Liver (tissue), 9 donors: ENCODE measurements around the gene ATG4C. TPM values are rescaled to one million over a fixed set of nuclear protein-coding genes. Genes with fewer than 3 reads are reported as not detected.

ENCODE experiments used
- DNase-seq: peaks from one replicate; pipeline ENCODE4 v3.0.0-alpha.2; 2017; ENCODE audit warnings: low spot score
- H3K27ac ChIP-seq, 2 donors: one replicate each; pipeline ENCODE4 v1.7.0; 2013; ENCODE audit warnings: inconsistent platforms in 2 of 2, low read length in 2 of 2, control low read depth in 1 of 2, low read depth in 1 of 2, mild to moderate bottlenecking in 1 of 2
- H3K27me3 ChIP-seq, 4 donors: one replicate each; pipeline versions ENCODE4 v1.6.1 to v1.7.0; 2013; ENCODE audit warnings: low read length in 3 of 4, inconsistent platforms in 1 of 4, mild to moderate bottlenecking in 1 of 4, moderate library complexity in 1 of 4; ENCODE audit not compliant: control insufficient read depth in 4 of 4, insufficient read depth in 4 of 4
- H3K36me3 ChIP-seq, 4 donors: one replicate each; pipeline versions ENCODE4 v1.6.1 to v1.7.0; 2013; ENCODE audit warnings: low read length in 3 of 4, mild to moderate bottlenecking in 3 of 4, low read depth in 1 of 4, moderate library complexity in 1 of 4; ENCODE audit not compliant: control insufficient read depth in 4 of 4, insufficient read depth in 3 of 4
- H3K4me1 ChIP-seq, 4 donors: one replicate each; pipeline versions ENCODE4 v1.6.1 to v1.7.0; 2013; ENCODE audit warnings: low read length in 3 of 4, mild to moderate bottlenecking in 3 of 4, moderate library complexity in 1 of 4; ENCODE audit not compliant: control insufficient read depth in 4 of 4, insufficient read depth in 4 of 4
- H3K4me3 ChIP-seq, 3 donors: one replicate each; pipeline versions ENCODE4 v1.6.1 to v1.7.0; 2013; ENCODE audit warnings: low read length in 3 of 3, control low read depth in 1 of 3, low read depth in 1 of 3, mild to moderate bottlenecking in 1 of 3
- H3K9ac ChIP-seq, 2 donors: one replicate each; pipeline ENCODE4 v1.7.0; 2013; ENCODE audit warnings: low read length in 2 of 2, mild to moderate bottlenecking in 2 of 2, moderate library complexity in 2 of 2, control low read depth in 1 of 2, low read depth in 1 of 2
- H3K9me3 ChIP-seq, 4 donors: one replicate each; pipeline versions ENCODE4 v1.6.1 to v1.7.0; 2013; ENCODE audit warnings: low read length in 3 of 4; ENCODE audit not compliant: control insufficient read depth in 4 of 4
- CTCF ChIP-seq: fragments of 150-350 bp; IDR thresholded peaks from 2 replicates; pipeline ENCODE4 v1.5.1; 2017; ENCODE audit warnings: improper control_type of control experiment, low read depth, low read length; ENCODE audit not compliant: missing input control
- FOXA1 ChIP-seq: IDR thresholded peaks from 2 replicates; pipeline ENCODE4 v1.6.1; 2016; ENCODE audit warnings: antibody characterized with exemption
- GABPA ChIP-seq, 2 donors: IDR thresholded peaks in 1 of 2; conservative IDR thresholded peaks in 1 of 2; 2 replicates each; pipeline ENCODE4 v1.6.1; 2016; ENCODE audit warnings: antibody characterized with exemption in 2 of 2, mild to moderate bottlenecking in 1 of 2, moderate library complexity in 1 of 2
- MAX ChIP-seq: IDR thresholded peaks from 2 replicates; pipeline ENCODE4 v1.6.1; 2016; ENCODE audit warnings: antibody characterized with exemption
- REST ChIP-seq: IDR thresholded peaks from 2 replicates; pipeline ENCODE4 v1.6.1; 2016; ENCODE audit warnings: antibody characterized with exemption, mild to moderate bottlenecking
- SP1 ChIP-seq: IDR thresholded peaks from 2 replicates; pipeline ENCODE4 v1.6.1; 2018; ENCODE audit warnings: antibody characterized with exemption, mild to moderate bottlenecking
- YY1 ChIP-seq: IDR thresholded peaks from 2 replicates; pipeline ENCODE4 v1.6.1; 2016; ENCODE audit warnings: antibody characterized with exemption, mild to moderate bottlenecking
- ZBTB33 ChIP-seq: IDR thresholded peaks from 2 replicates; pipeline ENCODE4 v1.6.1; 2016; ENCODE audit warnings: antibody characterized with exemption
- WGBS: extraction: QIAGEN DNeasy Blood & Tissue Kit; methylation state at CpG from one replicate; pipeline ENCODE4 v1.1.7; 2013; 5-methylcytosine and 5-hydroxymethylcytosine counted together
- polyA plus RNA-seq, 2 donors: library from polyadenylated mRNA; stranded (reverse) in 1 of 2; unstranded in 1 of 2; fragments of 200-250 nt in 1 of 2; fragments of >200 nt in 1 of 2; fragmentation: Nextera tagmentation in 1 of 2; extraction: Ambion mirVana in 1 of 2; gene quantifications; one replicate each; pipeline versions ENCODE4 v1.2.1 to v1.2.3, GENCODE V29; 2013 to 2015
- total RNA-seq, 2 donors: library from RNA; depleted of rRNA; stranded (reverse); fragments of >200 nt; gene quantifications; one replicate each; pipeline ENCODE4 v1.2.3, GENCODE V29; 2014
- donor health status: healthy.
- donor health status: healthy.
- donor health status: healthy.
- donor health status: healthy.
- donor health status: healthy.

Gene ATG4C
- total and polyA plus RNA-seq, 4 donors: 3.8 to 8.4 (median 5.2) TPM

- no peaks in the 10 kb centered on the region for H3K4me1 ChIP-seq
- TF ChIP-seq SP1 (no peak), GABPA (IDR thresholded peaks at IDR 0.05 in 1 of 2, conservative IDR thresholded peaks at IDR 0.05 in 1 of 2) (no peak), CTCF (no peak), MAX (no peak)
- no peaks in the 10 kb centered on the region for H3K36me3 ChIP-seq
- no peak overlapping the region for H3K27ac ChIP-seq
- H3K9me3 ChIP-seq: peaks cover 0 to 2% (median 0%) of the 10 kb centered on the region in 4 donors
- H3K9ac ChIP-seq: no peak overlapping the region
- H3K4me3 ChIP-seq: no peak overlapping the region
- H3K27me3 ChIP-seq: no peaks in the 10 kb centered on the region
- no peak for DNase-seq
- 74% methylated on average over 10 of the region's 10 CpGs for WGBS
Measured at GRCh38 chr1:62882201-62883104, 98.5 kb downstream of the ATG4C start.

GRCh38 chr1:62884156-62884740 lies 100.3 kb downstream of the ATG4C start:
- DNase-seq: no peak
- Histone ChIP-seq H3K27ac (no peak overlapping the region), H3K27me3 (no peaks in the 10 kb centered on the region), H3K9ac (no peak overlapping the region), H3K4me1 (no peaks in the 10 kb centered on the region), H3K4me3 (no peak overlapping the region), H3K36me3 (no peaks in the 10 kb centered on the region), H3K9me3 (peaks cover 0 to 2% (median 0%) of the 10 kb centered on the region in 4 donors)
- TF ChIP-seq YY1: no peak
- no peak for TF ChIP-seq ZBTB33
- TF ChIP-seq REST: no peak
- no peak for TF ChIP-seq SP1
- no peak for TF ChIP-seq FOXA1
